Panc1 (cell line): ENCODE data around the gene AKAP13. TPM values are rescaled to one million over a fixed set of nuclear protein-coding genes. Genes with fewer than 3 reads are reported as not detected.

Experiments
- ATAC-seq: fragments of 200-7000 bp; cut with Tn5 transposase; 2 replicates; pipeline ENCODE4 v1.9.1; 2020; ENCODE audit warnings: mild to moderate bottlenecking, moderate library complexity
- BruUV-seq: library from RNA; stranded (reverse); fragments of 400-500 nt; replicated peaks from 2 replicates; lab custom pipeline; 2021; lab: Mats Ljungman, UMichigan
- CTCF ChIA-PET: fragments of 300-600 bp; sonication (Branson Sonifier 250); formaldehyde crosslinking; loops from one replicate; lab custom pipeline; 2022; ENCODE audit warnings: antibody characterized with exemption; lab: Charles Lee
- POLR2A ChIA-PET: fragments of 300-600 bp; sonication (Branson Sonifier 250); formaldehyde crosslinking; loops from one replicate; lab custom pipeline; 2022; ENCODE audit warnings: antibody characterized with exemption; lab: Charles Lee
- DNase-seq: peaks from one replicate; pipeline ENCODE4 v3.0.0-alpha.2; 2010; ENCODE audit warnings: low read depth, low spot score
- H3K27ac ChIP-seq: 2 replicates; pipeline ENCODE4 v1.5.1; 2011; ENCODE audit warnings: mild to moderate bottlenecking, low read length, inconsistent platforms
- H3K27me3 ChIP-seq: fragments of 200-500 bp; sonication (Bioruptor generic); 2 replicates; pipeline ENCODE4 v1.6.0; 2014; ENCODE audit warnings: low read length, inconsistent platforms; ENCODE audit not compliant: control insufficient read depth, insufficient read depth
- H3K36me3 ChIP-seq: fragments of 200-500 bp; sonication (Bioruptor generic); 2 replicates; pipeline ENCODE4 v1.5.1; 2014; ENCODE audit warnings: inconsistent platforms, mild to moderate bottlenecking, low read length, moderate library complexity; ENCODE audit not compliant: control insufficient read depth, insufficient read depth
- H3K4me1 ChIP-seq: 2 replicates; pipeline ENCODE4 v1.5.1; 2011; ENCODE audit warnings: inconsistent platforms, mild to moderate bottlenecking, low read length, moderate library complexity; ENCODE audit not compliant: control insufficient read depth, insufficient read depth
- H3K4me3 ChIP-seq, 2 experiments: 2 replicates each; pipeline ENCODE4 v1.5.1; 2011 to 2012; ENCODE audit warnings: low read depth in 2 of 2, low read length in 2 of 2, mild to moderate bottlenecking in 2 of 2, inconsistent platforms in 1 of 2, moderate library complexity in 1 of 2
- H3K9me3 ChIP-seq: fragments of 200-500 bp; sonication (Bioruptor generic); 2 replicates; pipeline ENCODE4 v1.5.1; 2014; ENCODE audit warnings: low read depth, mild to moderate bottlenecking, inconsistent platforms, low read length, moderate library complexity; ENCODE audit not compliant: control insufficient read depth, insufficient read depth
- CTCF ChIP-seq: fragments of 450-650 bp; IDR thresholded peaks from 2 replicates; pipeline ENCODE4 v1.5.1; 2017; ENCODE audit warnings: mild to moderate bottlenecking
- POLR2AphosphoS5 ChIP-seq: IDR thresholded peaks from 2 replicates; pipeline ENCODE4 v1.6.1; 2012; ENCODE audit warnings: mild to moderate bottlenecking, low read depth, low read length, moderate library complexity
- REST ChIP-seq, 2 experiments: IDR thresholded peaks; 2 replicates each; pipeline ENCODE4 v1.6.1; 2011 to 2012; ENCODE audit warnings: low read depth in 2 of 2, control low read depth in 1 of 2, low read length in 1 of 2, mild to moderate bottlenecking in 1 of 2, moderate library complexity in 1 of 2; ENCODE audit not compliant: insufficient read depth in 1 of 2
- SIN3A ChIP-seq: IDR thresholded peaks from 2 replicates; pipeline ENCODE4 v1.6.1; 2012; ENCODE audit warnings: low read depth, mild to moderate bottlenecking, low read length, moderate library complexity, borderline replicate concordance; ENCODE audit not compliant: insufficient read depth
- TCF7L2 ChIP-seq: IDR thresholded peaks from 2 replicates; pipeline ENCODE4 v1.6.1; 2011; ENCODE audit warnings: mild to moderate bottlenecking, low read depth, low read length, inconsistent platforms
- in situ Hi-C: cut with HindIII; loops from 2 replicates; pipeline ENCODE4 v1.10.0; 2016; ENCODE audit warnings: low sequenced_read_pairs, low pct_unique_long_range_greater_than_20kb
- intact Hi-C: fragments of 100-400 bp; cut with micrococcal nuclease; formaldehyde crosslinking; loops from one replicate; pipeline ENCODE4 v1.10.0; 2022; ENCODE audit not compliant: unreplicated experiment
- total RNA-seq: library from RNA; stranded (reverse); gene quantifications from one replicate; pipeline ENCODE4 v1.2.1, GENCODE V29; 2021; ENCODE audit not compliant: unreplicated experiment

AKAP13 gene
- total RNA-seq, 1 experiment from 2014 or later, result 94.2 TPM

- peak overlapping the region; percentile 32 for H3K27ac ChIP-seq
- no peaks in the 10 kb centered on the region for H3K36me3 ChIP-seq
- H3K4me3 ChIP-seq, result no peak overlapping the region
- ChIA-PET CTCF (interaction anchor here (0.6 to 1.2 kb wide), 3 partner anchors 70 to 120 kb away, joined by 5 to 10 read pairs (median 6); no protein-coding TSS in a partner anchor), POLR2A (interaction anchor here (0.6 to 0.7 kb wide), 2 partner anchors 22 to 390 kb away, joined by 3 to 6 read pairs; no protein-coding TSS in a partner anchor)
- no peaks in the 10 kb centered on the region for H3K27me3 ChIP-seq
- DNase-seq (no peak), ATAC-seq (no peak)
- no TSS peak for BruUV-seq
- intact Hi-C loops (no loop called here), in situ Hi-C loops (no loop called here)
- H3K9me3 ChIP-seq, result no peaks in the 10 kb centered on the region
- TF ChIP-seq CTCF (no peak), SIN3A (no peak), REST (IDR thresholded peaks at IDR 0.05; ENCODE audit: insufficient read depth in 1 of 2, low read depth in 2 of 2, low read length in 1 of 2) (no peak), POLR2AphosphoS5 (no peak), TCF7L2 (no peak)
- H3K4me1 ChIP-seq, result peaks cover 52% of the 10 kb centered on the region
These were observed 35.4 kb downstream of the AKAP13 start for GRCh38 chr15:85415783-85416182.

GRCh38 chr15:85417276-85417675, 36.9 kb downstream of the AKAP13 start:
- ATAC-seq (no peak), DNase-seq (no peak)
- Histone ChIP-seq H3K27ac (no peak overlapping the region), H3K36me3 (no peaks in the 10 kb centered on the region), H3K9me3 (no peaks in the 10 kb centered on the region), H3K4me1 (peaks cover 45% of the 10 kb centered on the region), H3K27me3 (no peaks in the 10 kb centered on the region), H3K4me3 (no peak overlapping the region)
- ChIA-PET CTCF (no interaction called here), POLR2A (no interaction called here)
- intact Hi-C loops, result no loop called here
- no peak for TF ChIP-seq POLR2AphosphoS5
- TF ChIP-seq CTCF, result no peak
- TF ChIP-seq TCF7L2, result no peak
- BruUV-seq, result no TSS peak
- in situ Hi-C loops, result no loop called here
